DND-41 (cell line): ENCODE results near the gene TUFT1.
"Not testable (repeated sequence)": the region's sequence is repeated elsewhere in the genome, so short reads cannot be mapped to it uniquely, and the experiment has no call there.

Experiments used
- ATAC-seq: fragments of 200-7000 bp; cut with Tn5 transposase; 3 replicates; pipeline ENCODE4 v1.9.1; 2021; ENCODE audit warnings: low read depth; ENCODE audit not compliant: insufficient read depth
- DNase-seq: peaks from one replicate; pipeline ENCODE4 v3.0.0-alpha.2; 2020
- H2AFZ ChIP-seq: 2 replicates; pipeline ENCODE4 v1.6.0; 2012; ENCODE audit warnings: low read depth, low read length
- H3K27ac ChIP-seq: 2 replicates; pipeline ENCODE4 v1.5.1; 2012; ENCODE audit warnings: low read length, inconsistent platforms
- H3K27me3 ChIP-seq: fragments of 200-600 bp; sonication (generic); 2 replicates; pipeline ENCODE4 v1.6.0; 2012; ENCODE audit warnings: low read length, mild to moderate bottlenecking, inconsistent platforms; ENCODE audit not compliant: insufficient read depth, poor library complexity
- H3K36me3 ChIP-seq: 2 replicates; pipeline ENCODE4 v1.5.1; 2012; ENCODE audit warnings: low read length, inconsistent platforms; ENCODE audit not compliant: insufficient read depth
- H3K4me1 ChIP-seq: 2 replicates; pipeline ENCODE4 v1.5.1; 2012; ENCODE audit warnings: mild to moderate bottlenecking, low read length; ENCODE audit not compliant: insufficient read depth
- H3K4me2 ChIP-seq: 2 replicates; pipeline ENCODE4 v1.6.0; 2012; ENCODE audit warnings: mild to moderate bottlenecking, moderate library complexity, low read length, inconsistent platforms; ENCODE audit not compliant: insufficient read depth
- H3K4me3 ChIP-seq, 2 experiments: fragments of 200-600 bp in 1 of 2; shearing (Covaris generic) in 1 of 2; 2 replicates each; pipeline ENCODE4 v1.5.1; 2012 to 2016; ENCODE audit warnings: inconsistent platforms in 2 of 2, low read length in 2 of 2, mild to moderate bottlenecking in 2 of 2, low read depth in 1 of 2, moderate library complexity in 1 of 2
- H3K79me2 ChIP-seq: 2 replicates; pipeline ENCODE4 v1.6.0; 2012; ENCODE audit warnings: low read length, inconsistent platforms; ENCODE audit not compliant: insufficient read depth
- H3K9ac ChIP-seq: 2 replicates; pipeline ENCODE4 v1.6.0; 2012; ENCODE audit warnings: low read depth, mild to moderate bottlenecking, inconsistent platforms, low read length, moderate library complexity
- H3K9me3 ChIP-seq: 2 replicates; pipeline ENCODE4 v1.5.1; 2012; ENCODE audit warnings: low read length, moderate library complexity, mild to moderate bottlenecking, inconsistent platforms; ENCODE audit not compliant: insufficient read depth, severe bottlenecking
- H4K20me1 ChIP-seq: 2 replicates; pipeline ENCODE4 v1.6.0; 2012; ENCODE audit warnings: low read length; ENCODE audit not compliant: insufficient read depth
- EZH2 ChIP-seq: IDR thresholded peaks from 3 replicates; pipeline ENCODE4 v1.6.1; 2012; ENCODE audit warnings: borderline replicate concordance, low read depth, mild to moderate bottlenecking, moderate library complexity, low read length, inconsistent platforms; ENCODE audit not compliant: severe bottlenecking
- TF ChIP-seq, protein P1 (sequence below): IDR thresholded peaks from 2 replicates; pipeline ENCODE4 v1.5.1; 2012; ENCODE audit warnings: borderline replicate concordance, low read length, moderate library complexity, mild to moderate bottlenecking; ENCODE audit not compliant: poor library complexity, severe bottlenecking; ENCODE audit errors: extremely low read depth

Gene TUFT1

GRCh38 chr1:151518936-151519335 lies 21.2 kb upstream of the TUFT1 start:
- Histone ChIP-seq H3K4me3 (no peak overlapping the region), H3K4me2 (no peak overlapping the region), H3K27ac (no peak overlapping the region), H3K4me1 (no peaks in the 10 kb centered on the region), H2AFZ (no peak overlapping the region), H3K79me2 (no peaks in the 10 kb centered on the region), H3K36me3 (no peaks in the 10 kb centered on the region), H3K27me3 (no peaks in the 10 kb centered on the region), H4K20me1 (no peaks in the 10 kb centered on the region), H3K9me3 (no peaks in the 10 kb centered on the region), H3K9ac (no peak overlapping the region)
- ATAC-seq, result no peak
- no peak for DNase-seq
- TF ChIP-seq, protein P1, sequence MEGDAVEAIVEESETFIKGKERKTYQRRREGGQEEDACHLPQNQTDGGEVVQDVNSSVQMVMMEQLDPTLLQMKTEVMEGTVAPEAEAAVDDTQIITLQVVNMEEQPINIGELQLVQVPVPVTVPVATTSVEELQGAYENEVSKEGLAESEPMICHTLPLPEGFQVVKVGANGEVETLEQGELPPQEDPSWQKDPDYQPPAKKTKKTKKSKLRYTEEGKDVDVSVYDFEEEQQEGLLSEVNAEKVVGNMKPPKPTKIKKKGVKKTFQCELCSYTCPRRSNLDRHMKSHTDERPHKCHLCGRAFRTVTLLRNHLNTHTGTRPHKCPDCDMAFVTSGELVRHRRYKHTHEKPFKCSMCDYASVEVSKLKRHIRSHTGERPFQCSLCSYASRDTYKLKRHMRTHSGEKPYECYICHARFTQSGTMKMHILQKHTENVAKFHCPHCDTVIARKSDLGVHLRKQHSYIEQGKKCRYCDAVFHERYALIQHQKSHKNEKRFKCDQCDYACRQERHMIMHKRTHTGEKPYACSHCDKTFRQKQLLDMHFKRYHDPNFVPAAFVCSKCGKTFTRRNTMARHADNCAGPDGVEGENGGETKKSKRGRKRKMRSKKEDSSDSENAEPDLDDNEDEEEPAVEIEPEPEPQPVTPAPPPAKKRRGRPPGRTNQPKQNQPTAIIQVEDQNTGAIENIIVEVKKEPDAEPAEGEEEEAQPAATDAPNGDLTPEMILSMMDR, result no peak
- no peak for TF ChIP-seq EZH2

DNA sequence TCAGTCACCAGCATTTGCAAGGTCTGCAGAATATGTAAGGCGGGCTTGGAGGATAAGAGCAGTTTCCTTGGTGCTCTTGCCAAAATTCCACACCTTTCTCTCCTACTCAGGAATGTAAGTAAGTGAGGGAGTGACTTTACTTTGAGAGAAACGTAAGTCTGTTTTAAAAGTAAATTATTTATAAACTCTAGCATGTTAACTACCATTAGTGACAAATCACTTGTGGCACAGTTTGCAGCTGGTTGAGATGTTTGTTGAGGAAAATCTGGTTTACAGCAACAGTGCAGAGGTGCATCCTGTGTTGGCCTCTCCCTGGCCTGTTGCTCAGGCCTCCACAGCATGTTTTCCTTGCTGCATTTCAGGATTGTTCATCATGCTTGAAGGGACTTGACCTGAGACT lies 20.4 kb upstream of the TUFT1 start:
- no peaks in the 10 kb centered on the region for H3K36me3 ChIP-seq
- no peak overlapping the region for H3K9ac ChIP-seq
- ATAC-seq (no peak), DNase-seq (no peak)
- H3K4me2 ChIP-seq, result no peak overlapping the region
- H3K27ac ChIP-seq, result no peak overlapping the region
- H2AFZ ChIP-seq, result no peak overlapping the region
- no peaks in the 10 kb centered on the region for H3K79me2 ChIP-seq
- TF ChIP-seq, protein P1, result no peak
- TF ChIP-seq EZH2, result no peak
- no peaks in the 10 kb centered on the region for H3K4me1 ChIP-seq
- H4K20me1 ChIP-seq, result no peaks in the 10 kb centered on the region
- H3K27me3 ChIP-seq, result no peaks in the 10 kb centered on the region
- H3K9me3 ChIP-seq, result no peaks in the 10 kb centered on the region
- H3K4me3 ChIP-seq, result no peak overlapping the region

DNA sequence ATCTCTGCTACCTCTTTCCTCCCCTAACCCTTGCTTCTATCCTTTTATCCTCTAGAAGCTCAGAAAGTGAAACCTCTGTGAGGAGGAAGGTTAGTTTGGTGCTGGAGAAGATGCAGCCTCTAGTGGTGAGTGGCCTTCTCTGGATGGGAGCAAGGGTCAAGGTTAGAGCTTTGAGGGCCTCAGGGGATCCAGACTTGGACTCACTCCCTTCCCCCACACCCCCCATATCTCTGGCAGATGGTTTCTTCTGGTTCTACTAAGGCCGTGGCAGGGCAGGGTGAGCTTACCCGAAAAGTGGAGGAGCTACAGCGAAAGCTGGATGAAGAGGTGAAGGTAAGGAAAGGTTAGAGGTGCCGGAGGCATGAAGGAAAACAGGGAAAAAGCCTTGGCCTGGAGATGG lies 19.8 kb upstream of the TUFT1 start:
- no peak overlapping the region for H3K27ac ChIP-seq
- H3K9ac ChIP-seq, result no peak overlapping the region
- no peaks in the 10 kb centered on the region for H3K79me2 ChIP-seq
- H4K20me1 ChIP-seq, result no peaks in the 10 kb centered on the region
- no peaks in the 10 kb centered on the region for H3K36me3 ChIP-seq
- no peak overlapping the region for H3K4me3 ChIP-seq
- H2AFZ ChIP-seq, result no peak overlapping the region
- H3K9me3 ChIP-seq, result no peaks in the 10 kb centered on the region
- H3K27me3 ChIP-seq, result no peaks in the 10 kb centered on the region
- H3K4me1 ChIP-seq, result no peaks in the 10 kb centered on the region
- H3K4me2 ChIP-seq, result no peak overlapping the region
- DNase-seq (no peak), ATAC-seq (no peak)
- TF ChIP-seq EZH2, result no peak
- TF ChIP-seq, protein P1, result no peak

DNA sequence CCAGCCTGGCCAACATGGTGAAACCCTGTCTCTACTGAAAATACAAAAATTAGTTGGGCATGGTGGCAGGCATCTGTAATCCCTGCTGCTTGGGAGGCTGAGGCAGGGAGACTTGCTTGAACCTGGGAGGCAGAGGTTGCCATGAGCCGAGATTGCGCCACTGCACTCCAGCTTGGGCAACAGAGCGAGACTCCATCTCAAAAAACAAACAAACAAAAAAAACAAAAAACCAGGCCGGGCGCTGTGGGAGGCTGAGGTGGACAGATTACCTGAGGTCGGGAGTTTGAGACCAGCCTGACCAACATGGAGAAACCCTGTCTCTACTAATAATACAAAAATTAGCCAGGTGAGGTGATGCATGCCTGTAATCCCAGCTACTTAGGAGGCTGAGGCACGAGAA lies 17.7 kb upstream of the TUFT1 start:
- H3K4me2 ChIP-seq, H3K36me3 ChIP-seq, H3K27me3 ChIP-seq, DNase-seq, ATAC-seq, H2AFZ ChIP-seq, H3K9ac ChIP-seq, H3K79me2 ChIP-seq, H4K20me1 ChIP-seq, H3K27ac ChIP-seq, H3K4me3 ChIP-seq, H3K9me3 ChIP-seq, H3K4me1 ChIP-seq: not testable (repeated sequence)
